ENCODE measurements around the gene GATAD2A. TPM values are rescaled to one million over a fixed set of nuclear protein-coding genes. Genes with fewer than 3 reads are reported as not detected.

Gene GATAD2A
- total and polyA plus RNA-seq, 9 of the 15 experiments (the other 6 are each of a cell fraction or from before 2014, with no cell fraction given): 2.4 to 226 (median 44.2) TPM

GRCh38 chr19:19366434-19367396 lies 38.8 kb upstream of the GATAD2A start (continued):
- TF ChIP-seq ZNF318 (IDR thresholded peaks at IDR 0.05; ENCODE audit: borderline replicate concordance in 1 of 2, low read depth in 1 of 2) (no peak), BACH1 (tag; IDR thresholded peaks at IDR 0.05) (no peak), TRIM25 (IDR thresholded peaks at IDR 0.05; ENCODE audit: borderline replicate concordance) (no peak), ZNF79 (CRISPR knock-in tag; IDR thresholded peaks at IDR 0.05; ENCODE audit: low read depth) (no peak), TCF3 (CRISPR knock-in tag; IDR thresholded peaks at IDR 0.05) (no peak), PHF20 (IDR thresholded peaks at IDR 0.05; ENCODE audit: partially characterized antibody) (no peak), RCOR1 (IDR thresholded peaks at IDR 0.05; ENCODE audit: borderline replicate concordance in 1 of 2, low read depth in 2 of 2, low read length in 2 of 2) (peak in 1 of 2 experiments; percentile 56; a peak in 1 of 4 replicates), ZNF277 (CRISPR knock-in tag; IDR thresholded peaks at IDR 0.05; ENCODE audit: borderline replicate concordance) (no peak), NR2F6 (CRISPR knock-in tag; IDR thresholded peaks at IDR 0.05) (no peak), ARID3B (CRISPR knock-in tag; IDR thresholded peaks at IDR 0.05; ENCODE audit: borderline replicate concordance) (no peak), SMAD1 (IDR thresholded peaks at IDR 0.05; ENCODE audit: low read depth, low read length, partially characterized antibody) (no peak), ZNF57 (CRISPR knock-in tag; IDR thresholded peaks at IDR 0.05) (no peak), BRD9 (IDR thresholded peaks at IDR 0.05; ENCODE audit: low read depth, partially characterized antibody) (peak; percentile 62)
